CD4-positive, alpha-beta T cell (primary cell): ENCODE measurements around the gene REPIN1. TPM values are rescaled to one million over a fixed set of nuclear protein-coding genes. Genes with fewer than 3 reads are reported as not detected.
A peak's percentile ranks its signal among the peaks of the same experiment; 100 is the strongest.

Experiments used
- ATAC-seq: fragments of 200-7000 bp; cut with Tn5 transposase; one replicate; pipeline ENCODE4 v1.10.0; 2022; ENCODE audit warnings: mild to moderate bottlenecking; ENCODE audit not compliant: poor library complexity
- CTCF ChIA-PET: fragments of 350-600 bp; sonication (Branson Sonifier 250); formaldehyde crosslinking; loops from one replicate; lab custom pipeline; 2021; ENCODE audit warnings: antibody characterized with exemption, inconsistent platforms; lab: Charles Lee
- POLR2A ChIA-PET: fragments of 350-600 bp; sonication (Branson Sonifier 250); formaldehyde crosslinking; loops from one replicate; lab custom pipeline; 2021; ENCODE audit warnings: antibody characterized with exemption, inconsistent platforms; lab: Charles Lee
- DNase-seq, 14 experiments: peaks; one replicate each; pipeline ENCODE4 v3.0.0-alpha.2; 2013 to 2020; ENCODE audit warnings: mixed read lengths in 2 of 14
- H3K27ac ChIP-seq, 2 donors: one replicate each; pipeline versions ENCODE4 v1.5.1 to v1.7.0; 2013; ENCODE audit warnings: low read length in 2 of 2, low read depth in 1 of 2, mild to moderate bottlenecking in 1 of 2
- H3K27me3 ChIP-seq, 2 experiments: 1 replicate in 1 of 2; 2 replicates in 1 of 2; pipeline versions ENCODE4 v1.6.1 to v1.7.0; 2013; ENCODE audit warnings: low read length in 2 of 2, control low read depth in 1 of 2, mild to moderate bottlenecking in 1 of 2, moderate library complexity in 1 of 2; ENCODE audit not compliant: insufficient read depth in 2 of 2, control insufficient read depth in 1 of 2
- H3K36me3 ChIP-seq: one replicate; pipeline ENCODE4 v1.6.1; 2013; ENCODE audit warnings: low read length, control low read depth; ENCODE audit not compliant: insufficient read depth
- H3K4me1 ChIP-seq: one replicate; pipeline ENCODE4 v1.6.1; 2013; ENCODE audit warnings: low read length, control low read depth; ENCODE audit not compliant: insufficient read depth
- H3K4me3 ChIP-seq: one replicate; pipeline ENCODE4 v1.5.1; 2013; ENCODE audit warnings: mild to moderate bottlenecking, low read length, moderate library complexity
- H3K9me3 ChIP-seq, 2 experiments: 1 replicate in 1 of 2; 2 replicates in 1 of 2; pipeline versions ENCODE4 v1.6.1 to v1.7.0; 2013; ENCODE audit warnings: low read length in 2 of 2, mild to moderate bottlenecking in 2 of 2, control low read depth in 1 of 2, moderate library complexity in 1 of 2; ENCODE audit not compliant: control insufficient read depth in 1 of 2, insufficient read depth in 1 of 2
- H3K27ac Mint-ChIP-seq: one replicate; pipeline ENCODE4 v1.8.0; 2020; ENCODE audit warnings: mixed read lengths
- H3K27me3 Mint-ChIP-seq: one replicate; pipeline ENCODE4 v1.8.0; 2021; ENCODE audit warnings: mixed read lengths
- H3K36me3 Mint-ChIP-seq: one replicate; pipeline ENCODE4 v1.8.0; 2021; ENCODE audit warnings: low read depth, mixed read lengths
- H3K4me1 Mint-ChIP-seq: one replicate; pipeline ENCODE4 v1.8.0; 2021; ENCODE audit warnings: low read depth, mixed read lengths
- H3K4me3 Mint-ChIP-seq: one replicate; pipeline ENCODE4 v1.8.0; 2020; ENCODE audit warnings: mild to moderate bottlenecking, mixed read lengths
- H3K9me3 Mint-ChIP-seq: one replicate; pipeline ENCODE4 v1.8.0; 2020; ENCODE audit warnings: mixed read lengths
- intact Hi-C, 2 experiments: fragments of 100-400 bp; cut with DNase I in 1 of 2; cut with micrococcal nuclease in 1 of 2; formaldehyde crosslinking; loops; one replicate each; pipeline versions ENCODE4 v1.15.1 to v1.9.0; 2023 to 2025; cut with DNase I, micrococcal nuclease
- total RNA-seq, 174 experiments: library from RNA in 2 of 174; stranded (reverse) in 2 of 174; gene quantifications; one replicate each; pipeline ENCODE4 v1.2.3 and lab custom pipeline; 2021 to 2026
- TF ChIP-seq, protein P1 (sequence below): fragments of 200-600 bp; IDR thresholded peaks from one replicate; pipeline ENCODE4 v1.8.0; 2022; ENCODE audit warnings: antibody characterized with exemption, mild to moderate bottlenecking

Gene REPIN1
- total RNA-seq, 2 experiments from 2014 or later = 58.2 to 59.8 TPM

DNA sequence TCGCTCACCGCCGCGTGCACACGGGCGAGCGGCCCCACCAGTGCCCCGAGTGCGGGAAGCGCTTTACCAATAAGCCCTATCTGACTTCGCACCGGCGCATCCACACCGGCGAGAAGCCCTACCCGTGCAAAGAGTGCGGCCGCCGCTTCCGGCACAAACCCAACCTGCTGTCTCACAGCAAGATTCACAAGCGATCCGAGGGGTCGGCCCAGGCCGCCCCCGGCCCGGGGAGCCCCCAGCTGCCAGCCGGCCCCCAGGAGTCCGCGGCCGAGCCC is 3.3 kb downstream of the REPIN1 start:
- DNase-seq (peak in 1 of 14 experiments; percentile 17), ATAC-seq (no peak)
- no peak overlapping the region for H3K27ac Mint-ChIP-seq
- no peak overlapping the region for H3K4me3 ChIP-seq
- H3K36me3 Mint-ChIP-seq = peaks cover 58% of the 10 kb centered on the region
- H3K4me1 Mint-ChIP-seq = peaks cover 71% of the 10 kb centered on the region
- ChIA-PET POLR2A (interaction anchor here (7.1 kb wide), 1 partner anchor 33 kb away, joined by 76 read pairs; a partner anchor contains a TSS), CTCF (no interaction called here)
- H3K27me3 Mint-ChIP-seq = no peaks in the 10 kb centered on the region
- H3K27me3 ChIP-seq = no peaks in the 10 kb centered on the region
- peaks cover 23% of the 10 kb centered on the region for H3K36me3 ChIP-seq
- intact Hi-C loops = no loop called here
- TF ChIP-seq, protein P1, sequence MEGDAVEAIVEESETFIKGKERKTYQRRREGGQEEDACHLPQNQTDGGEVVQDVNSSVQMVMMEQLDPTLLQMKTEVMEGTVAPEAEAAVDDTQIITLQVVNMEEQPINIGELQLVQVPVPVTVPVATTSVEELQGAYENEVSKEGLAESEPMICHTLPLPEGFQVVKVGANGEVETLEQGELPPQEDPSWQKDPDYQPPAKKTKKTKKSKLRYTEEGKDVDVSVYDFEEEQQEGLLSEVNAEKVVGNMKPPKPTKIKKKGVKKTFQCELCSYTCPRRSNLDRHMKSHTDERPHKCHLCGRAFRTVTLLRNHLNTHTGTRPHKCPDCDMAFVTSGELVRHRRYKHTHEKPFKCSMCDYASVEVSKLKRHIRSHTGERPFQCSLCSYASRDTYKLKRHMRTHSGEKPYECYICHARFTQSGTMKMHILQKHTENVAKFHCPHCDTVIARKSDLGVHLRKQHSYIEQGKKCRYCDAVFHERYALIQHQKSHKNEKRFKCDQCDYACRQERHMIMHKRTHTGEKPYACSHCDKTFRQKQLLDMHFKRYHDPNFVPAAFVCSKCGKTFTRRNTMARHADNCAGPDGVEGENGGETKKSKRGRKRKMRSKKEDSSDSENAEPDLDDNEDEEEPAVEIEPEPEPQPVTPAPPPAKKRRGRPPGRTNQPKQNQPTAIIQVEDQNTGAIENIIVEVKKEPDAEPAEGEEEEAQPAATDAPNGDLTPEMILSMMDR = no peak
- H3K27ac ChIP-seq = no peak overlapping the region
- H3K4me3 Mint-ChIP-seq = no peak overlapping the region
- no peaks in the 10 kb centered on the region for H3K9me3 ChIP-seq
- peaks cover 45% of the 10 kb centered on the region for H3K4me1 ChIP-seq
- no peaks in the 10 kb centered on the region for H3K9me3 Mint-ChIP-seq

DNA sequence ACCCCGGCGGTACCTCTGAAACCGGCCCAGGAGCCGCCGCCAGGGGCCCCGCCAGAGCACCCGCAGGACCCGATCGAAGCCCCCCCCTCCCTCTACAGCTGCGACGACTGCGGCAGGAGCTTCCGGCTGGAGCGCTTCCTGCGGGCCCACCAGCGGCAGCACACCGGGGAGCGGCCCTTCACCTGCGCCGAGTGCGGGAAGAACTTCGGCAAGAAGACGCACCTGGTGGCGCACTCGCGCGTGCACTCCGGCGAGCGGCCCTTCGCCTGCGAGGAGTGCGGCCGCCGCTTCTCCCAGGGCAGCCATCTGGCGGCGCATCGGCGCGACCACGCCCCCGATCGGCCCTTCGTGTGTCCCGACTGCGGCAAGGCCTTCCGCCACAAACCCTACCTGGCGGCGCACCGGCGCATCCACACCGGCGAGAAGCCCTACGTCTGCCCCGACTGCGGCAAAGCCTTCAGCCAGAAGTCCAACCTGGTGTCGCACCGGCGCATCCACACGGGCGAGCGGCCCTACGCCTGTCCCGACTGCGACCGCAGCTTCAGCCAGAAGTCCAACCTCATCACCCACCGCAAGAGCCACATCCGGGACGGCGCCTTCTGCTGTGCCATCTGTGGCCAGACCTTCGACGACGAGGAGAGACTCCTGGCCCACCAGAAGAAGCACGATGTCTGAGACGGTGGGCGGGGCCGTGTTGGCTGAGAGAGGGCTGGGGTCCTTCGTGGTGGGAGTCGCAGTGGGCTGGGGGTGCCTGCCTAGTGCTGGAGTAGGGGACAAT is 3.8 kb downstream of the REPIN1 start:
- TF ChIP-seq, protein P1 = no peak
- peaks cover 45% of the 10 kb centered on the region for H3K4me1 ChIP-seq

DNA sequence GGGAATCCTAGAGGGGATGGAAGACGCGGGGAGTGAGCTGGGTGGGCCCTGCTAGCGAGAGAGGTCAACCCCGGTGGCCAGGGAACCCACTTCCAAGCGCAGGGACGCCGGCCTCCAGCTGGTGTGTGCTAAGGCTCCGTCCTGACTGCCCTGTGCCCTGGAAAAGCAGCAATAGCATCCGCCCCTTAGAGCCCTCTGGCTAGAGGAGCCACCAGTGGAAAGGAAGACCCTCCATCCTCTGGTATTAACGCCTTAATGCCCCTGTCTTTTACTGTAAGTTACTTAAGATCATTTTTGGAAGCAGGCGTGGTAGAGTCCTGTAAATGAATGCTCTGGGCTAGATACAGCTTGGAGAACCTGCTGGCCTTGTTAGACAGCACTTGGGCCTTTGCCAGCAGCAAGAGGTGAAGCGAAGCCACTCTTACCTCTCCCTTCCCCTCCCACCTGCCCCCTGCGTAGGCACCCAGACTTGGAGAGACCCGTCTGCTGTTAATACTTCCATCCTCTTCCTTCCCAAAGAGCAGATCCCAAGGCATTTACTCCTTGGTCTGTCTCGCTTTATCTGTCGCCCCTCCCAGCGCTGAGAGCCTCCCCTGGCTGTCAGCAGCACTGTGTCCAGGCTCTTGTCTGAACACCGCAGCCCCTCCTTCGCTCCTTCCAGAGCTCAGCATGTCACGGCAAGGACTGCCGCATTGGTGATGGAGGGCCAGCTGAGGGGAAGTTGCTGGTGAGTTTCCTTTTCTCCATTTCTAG is 4.6 kb downstream of the REPIN1 start:
- Mint-ChIP-seq H3K9me3 (no peaks in the 10 kb centered on the region), H3K36me3 (peaks cover 55% of the 10 kb centered on the region), H3K4me3 (peak overlapping the region; percentile 11), H3K27ac (peak overlapping the region; percentile 86), H3K27me3 (no peaks in the 10 kb centered on the region), H3K4me1 (peaks cover 72% of the 10 kb centered on the region)
- Histone ChIP-seq H3K9me3 (no peaks in the 10 kb centered on the region), H3K27me3 (no peaks in the 10 kb centered on the region), H3K4me1 (peaks cover 48% of the 10 kb centered on the region), H3K36me3 (peaks cover 23% of the 10 kb centered on the region), H3K4me3 (no peak overlapping the region), H3K27ac (no peak overlapping the region)
- ATAC-seq = no peak
- TF ChIP-seq, protein P1 = no peak
- CTCF ChIA-PET = no interaction called here
- peak in 1 of 14 experiments; percentile 11 for DNase-seq
- POLR2A ChIA-PET = interaction anchor here (2.0 kb wide), 1 partner anchor 33 kb away, joined by 9 read pairs; a partner anchor contains a TSS
- intact Hi-C loops = no loop called here

More for the DNA sequence above, 3.8 kb downstream of the REPIN1 start:
- H3K4me3 ChIP-seq = no peak overlapping the region
- H3K27ac ChIP-seq = no peak overlapping the region
- DNase-seq (peak in 1 of 14 experiments; percentile 24), ATAC-seq (no peak)
- intact Hi-C loops = no loop called here
- peaks cover 23% of the 10 kb centered on the region for H3K36me3 ChIP-seq
- CTCF ChIA-PET = no interaction called here
- no peaks in the 10 kb centered on the region for H3K27me3 ChIP-seq
- no peaks in the 10 kb centered on the region for H3K9me3 Mint-ChIP-seq
- no peak overlapping the region for H3K27ac Mint-ChIP-seq
- peaks cover 71% of the 10 kb centered on the region for H3K4me1 Mint-ChIP-seq
- H3K36me3 Mint-ChIP-seq = peaks cover 58% of the 10 kb centered on the region
- H3K27me3 Mint-ChIP-seq = no peaks in the 10 kb centered on the region
- POLR2A ChIA-PET = interaction anchor here (7.1 kb wide), 1 partner anchor 32 kb away, joined by 76 read pairs; a partner anchor contains a TSS
- no peaks in the 10 kb centered on the region for H3K9me3 ChIP-seq
- peak overlapping the region; percentile 11 for H3K4me3 Mint-ChIP-seq
